ENCODE data around the gene ZNF407.
A peak's percentile ranks its signal among the peaks of the same experiment; 100 is the strongest.

ZNF407 gene

DNA sequence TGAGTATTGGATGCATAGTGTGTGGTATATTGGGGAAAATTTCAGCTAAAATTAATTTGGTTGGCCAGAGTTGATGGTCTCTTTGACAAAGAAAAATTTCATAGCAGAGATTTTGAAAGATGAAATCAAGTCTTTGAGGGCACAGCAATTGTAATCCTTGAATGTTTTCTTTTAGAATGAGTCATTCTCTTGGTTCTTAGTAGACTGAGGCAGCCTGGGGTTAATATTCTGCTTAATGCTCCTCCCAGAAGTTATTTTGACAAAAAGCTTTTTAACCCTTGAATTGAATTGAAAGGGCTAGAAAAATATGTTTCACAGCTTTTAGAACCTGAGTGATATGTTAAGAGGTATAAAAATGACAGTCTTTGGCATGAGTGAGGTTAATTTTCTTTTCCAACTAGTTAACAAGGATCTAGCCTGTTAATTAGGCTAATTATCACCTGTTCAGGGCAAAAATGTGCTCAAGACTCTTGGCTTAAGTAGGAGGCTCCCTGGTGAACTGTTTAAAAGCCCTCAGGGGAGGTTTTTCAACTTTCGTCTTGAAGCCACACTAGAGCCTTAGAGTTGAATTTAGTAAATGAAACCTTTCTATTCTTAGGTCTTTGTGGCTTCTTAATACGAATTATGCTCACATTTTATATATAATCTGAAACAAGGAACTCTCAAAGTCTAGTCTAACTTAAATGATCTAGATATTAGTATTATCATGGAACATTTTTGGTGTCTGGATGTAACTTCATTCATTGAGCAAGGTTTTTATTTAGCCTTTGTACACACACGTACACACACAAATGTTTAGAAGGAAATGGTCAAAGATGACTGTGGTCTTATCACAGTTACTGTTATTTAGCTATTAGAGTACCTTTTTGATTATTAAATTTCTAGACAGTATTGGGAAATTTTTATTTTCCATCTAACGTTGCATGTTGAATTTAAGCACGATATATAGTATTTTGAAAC lies 272.5 kb downstream of the ZNF407 start:
- TF ChIP-seq GATA2 (IDR thresholded peaks at IDR 0.05; ENCODE audit: low read depth, low read length) (no peak), GATA3 (IDR thresholded peaks at IDR 0.05; ENCODE audit: low read depth, low read length) (no peak)

DNA sequence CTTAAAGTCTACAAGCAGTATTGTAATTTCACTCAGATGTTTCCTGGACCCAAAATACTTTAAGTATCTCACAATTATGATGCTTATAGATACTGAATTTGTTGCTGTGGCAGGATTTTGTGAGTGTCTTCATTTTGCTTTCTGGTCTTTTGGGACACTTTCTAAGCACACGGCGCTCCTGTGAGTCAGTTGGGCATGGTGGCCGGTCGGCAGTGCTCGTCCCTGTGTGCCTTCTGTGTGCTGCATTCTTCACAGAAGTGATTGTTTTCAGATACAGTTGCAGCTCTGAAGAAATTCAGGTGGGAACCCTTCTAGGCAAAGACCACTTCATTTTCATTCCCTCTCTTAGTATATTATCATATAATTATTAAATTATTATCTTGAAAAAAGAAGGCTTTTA lies 273.3 kb downstream of the ZNF407 start:
- TF ChIP-seq GATA2 (IDR thresholded peaks at IDR 0.05; ENCODE audit: low read depth, low read length) (no peak), GATA3 (IDR thresholded peaks at IDR 0.05; ENCODE audit: low read depth, low read length) (no peak)

DNA sequence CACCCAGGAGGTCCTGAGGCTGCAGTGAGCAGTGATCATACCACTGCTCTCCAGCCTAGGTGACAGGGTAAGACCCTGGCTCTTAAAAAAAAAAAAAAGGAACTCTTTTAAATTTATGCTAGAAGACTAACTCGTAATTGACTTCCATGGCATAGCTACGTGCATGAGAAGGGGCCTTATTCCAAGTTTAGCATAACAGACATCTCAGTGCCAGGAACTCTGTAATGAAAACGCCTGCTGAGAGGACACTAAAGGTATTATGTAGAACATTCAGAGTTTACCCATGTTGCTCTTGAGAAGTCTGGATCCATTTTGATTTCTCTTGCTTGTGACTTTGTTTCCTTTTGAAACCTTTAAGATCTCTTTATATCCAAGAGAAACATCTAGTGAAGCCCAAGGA lies 276.0 kb downstream of the ZNF407 start:
- no peak for TF ChIP-seq GATA2 (IDR thresholded peaks at IDR 0.05; ENCODE audit: low read depth, low read length)
- TF ChIP-seq GATA3 (IDR thresholded peaks at IDR 0.05; ENCODE audit: low read depth, low read length), result no peak

DNA sequence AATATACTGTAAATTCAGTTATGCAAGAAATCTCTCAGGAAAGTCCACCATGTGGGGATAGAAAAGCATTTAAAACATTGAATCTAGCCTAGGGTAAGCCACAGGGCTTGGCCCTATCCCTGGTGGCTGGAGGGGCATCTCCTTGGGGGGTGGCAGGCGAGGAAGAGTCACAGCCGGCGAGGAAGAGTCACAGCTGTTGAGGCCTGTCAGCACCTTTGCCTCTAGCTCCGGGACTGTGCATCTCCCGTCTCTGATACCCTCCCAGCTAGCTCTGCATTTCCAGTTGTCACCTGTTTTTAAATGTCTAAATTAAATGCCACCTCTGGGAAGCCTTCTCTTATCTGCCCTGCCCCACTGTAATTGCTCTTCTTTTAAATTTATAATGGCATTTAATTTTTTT lies 276.7 kb downstream of the ZNF407 start:
- TF ChIP-seq GATA2 (IDR thresholded peaks at IDR 0.05; ENCODE audit: low read depth, low read length), result no peak
- TF ChIP-seq GATA3 (IDR thresholded peaks at IDR 0.05; ENCODE audit: low read depth, low read length), result no peak

DNA sequence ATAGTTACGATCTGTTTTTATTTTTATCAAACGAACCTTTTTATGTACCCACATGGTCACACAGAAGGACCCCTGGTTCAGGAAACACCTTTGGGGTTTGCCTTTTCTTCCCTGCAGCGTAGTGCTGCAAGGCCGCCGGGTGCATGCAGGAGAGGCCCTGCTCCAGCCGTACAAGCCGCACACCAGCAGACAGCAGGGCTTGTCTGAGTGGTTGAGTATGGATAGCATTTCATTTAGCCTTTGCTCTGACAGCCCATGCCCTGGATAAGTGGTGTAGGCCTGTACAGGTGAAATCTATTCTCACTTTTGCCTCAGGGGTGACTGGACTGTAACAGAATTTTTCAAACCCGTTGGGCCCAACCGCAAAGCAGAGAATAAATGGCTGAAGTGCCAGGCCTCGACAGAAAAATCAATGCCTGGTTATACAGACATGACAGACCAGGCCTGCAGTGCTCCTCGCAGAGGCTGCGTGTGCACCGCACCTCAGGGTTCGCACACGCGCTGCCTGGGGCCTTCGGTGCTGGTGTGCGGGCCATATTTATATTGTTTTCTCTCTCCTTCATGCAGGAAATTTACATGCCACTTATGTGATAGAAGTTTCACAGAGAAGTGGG lies 279.1 kb downstream of the ZNF407 start:
- no peak for TF ChIP-seq GATA2 (IDR thresholded peaks at IDR 0.05; ENCODE audit: low read depth, low read length)
- no peak for TF ChIP-seq GATA3 (IDR thresholded peaks at IDR 0.05; ENCODE audit: low read depth, low read length)

DNA sequence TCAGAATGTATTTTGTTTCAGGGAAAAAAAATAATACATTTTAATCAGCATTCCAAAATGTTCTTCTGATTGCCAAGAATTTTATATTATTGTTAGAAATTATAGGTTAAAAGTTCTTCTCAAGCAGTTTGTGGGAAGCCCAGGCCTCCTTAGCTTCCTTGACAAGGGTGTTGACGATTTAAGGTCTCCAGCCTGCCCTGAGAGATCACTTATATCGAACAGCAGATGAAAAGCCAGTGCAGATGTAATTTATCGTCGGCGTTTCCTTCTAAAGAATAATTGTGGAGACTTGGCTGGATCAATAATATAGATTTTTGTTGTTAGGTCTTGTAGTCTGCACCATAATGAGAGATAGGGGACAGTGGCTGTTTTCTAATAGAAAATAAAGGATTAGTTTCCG lies 280.6 kb downstream of the ZNF407 start:
- TF ChIP-seq GATA2 (IDR thresholded peaks at IDR 0.05; ENCODE audit: low read depth, low read length), result no peak
- TF ChIP-seq GATA3 (IDR thresholded peaks at IDR 0.05; ENCODE audit: low read depth, low read length), result no peak

DNA sequence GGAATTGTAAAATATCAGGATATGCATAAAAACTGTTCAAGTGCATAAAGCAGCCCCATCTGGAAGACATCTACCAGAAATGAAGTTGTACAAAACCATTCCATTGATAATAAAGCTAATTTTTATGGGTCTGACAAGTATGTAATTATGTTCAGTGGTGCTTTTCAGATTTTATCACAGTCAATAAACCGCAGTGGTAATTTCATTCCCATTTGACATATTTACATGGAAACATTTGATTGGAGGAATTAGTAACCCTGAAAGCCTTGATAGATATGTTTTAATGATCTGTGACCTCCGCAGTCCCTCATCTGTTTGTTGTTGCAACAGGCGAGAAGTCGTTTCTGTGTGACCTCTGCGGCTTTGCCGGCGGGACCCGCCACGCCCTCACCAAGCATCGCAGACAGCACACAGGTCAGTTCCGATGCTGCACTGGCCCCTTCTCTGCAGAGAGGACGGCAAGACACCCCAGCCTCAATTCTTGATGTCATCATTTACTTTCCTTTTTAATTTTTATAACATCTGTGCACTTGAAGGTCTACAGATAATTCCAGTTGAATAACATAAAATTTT lies 283.1 kb downstream of the ZNF407 start:
- TF ChIP-seq GATA3 (IDR thresholded peaks at IDR 0.05; ENCODE audit: low read depth, low read length) (peak; percentile 44; the same call in 1 of the 2 replicates), GATA2 (IDR thresholded peaks at IDR 0.05; ENCODE audit: low read depth, low read length) (peak; percentile 20; the same call in 1 of the 2 replicates)

DNA sequence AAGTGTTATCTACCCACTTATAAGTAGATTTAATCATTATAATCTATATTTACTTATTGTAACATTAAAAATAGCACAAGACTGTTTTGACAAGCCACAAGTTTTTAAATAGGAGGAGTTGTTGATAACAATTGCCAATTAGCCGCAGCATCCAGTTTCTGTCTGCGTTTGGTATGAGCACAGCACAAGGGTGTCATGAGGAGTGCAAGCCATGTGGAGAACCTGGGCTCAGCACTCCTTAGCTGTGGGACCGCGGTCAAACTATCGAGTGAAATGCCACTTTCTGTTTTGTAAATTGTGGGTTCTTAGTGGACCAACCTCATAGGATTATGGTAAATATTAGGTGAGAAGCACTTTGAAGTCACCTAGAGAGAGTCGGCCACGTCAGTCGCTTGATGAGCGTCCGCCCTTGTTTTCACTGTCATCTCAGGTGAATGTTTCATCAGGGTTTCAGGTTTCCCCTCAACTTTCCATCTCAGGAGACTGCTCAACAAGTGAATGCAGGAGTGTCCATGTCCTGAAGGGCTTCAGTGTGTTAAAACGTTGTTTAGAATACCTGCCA lies 294.5 kb downstream of the ZNF407 start:
- no peak for TF ChIP-seq GATA3 (IDR thresholded peaks at IDR 0.05; ENCODE audit: low read depth, low read length)

DNA sequence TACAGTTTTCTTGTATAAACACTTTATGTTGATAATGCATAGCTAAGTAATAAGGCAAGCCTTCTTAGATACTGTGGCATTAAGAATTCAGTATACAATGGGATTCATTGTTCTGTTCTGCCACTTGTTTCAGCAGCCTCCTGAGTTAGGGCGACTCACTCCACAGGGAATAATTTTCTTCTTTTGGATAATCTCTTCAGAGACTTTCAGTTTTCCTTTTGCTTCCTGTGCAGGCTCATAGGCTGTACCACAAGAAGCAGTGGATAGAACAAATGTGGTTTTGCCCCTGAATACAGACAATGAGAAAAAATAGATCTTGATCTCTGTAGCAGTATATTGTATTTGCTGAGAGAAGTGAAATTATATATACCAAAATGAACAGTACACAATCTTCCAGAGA lies 298.0 kb downstream of the ZNF407 start:
- TF ChIP-seq GATA2 (IDR thresholded peaks at IDR 0.05; ENCODE audit: low read depth, low read length) (no peak), GATA3 (IDR thresholded peaks at IDR 0.05; ENCODE audit: low read depth, low read length) (no peak)

DNA sequence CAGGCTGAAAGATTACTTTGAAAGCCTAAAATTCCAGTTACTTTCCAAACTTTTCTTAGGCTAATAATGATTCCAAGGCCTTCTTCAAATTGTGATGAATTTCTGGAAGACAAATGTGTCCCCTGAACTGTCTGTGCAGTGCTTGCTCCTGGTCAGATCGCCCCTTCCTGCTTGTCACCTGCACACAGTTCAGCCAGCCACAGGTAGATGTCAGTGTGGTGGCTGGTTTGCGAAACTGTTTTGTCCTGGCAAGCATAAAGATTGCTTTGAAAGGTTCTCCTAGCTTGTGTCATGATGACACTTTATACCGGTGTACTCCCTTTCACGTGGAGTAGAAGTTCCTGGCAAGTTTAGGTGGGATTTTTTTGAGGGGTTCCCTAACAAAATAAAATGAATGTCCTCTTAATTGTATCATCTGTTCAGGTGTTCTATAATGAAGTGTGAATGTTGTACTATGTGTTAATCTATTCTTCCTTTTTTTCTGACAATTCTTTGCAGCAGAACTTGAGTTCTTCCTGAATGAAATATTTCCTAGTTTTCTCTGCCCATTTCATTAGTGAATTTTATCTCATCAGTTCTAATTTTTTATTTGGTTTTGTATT lies 298.8 kb downstream of the ZNF407 start:
- TF ChIP-seq GATA2 (IDR thresholded peaks at IDR 0.05; ENCODE audit: low read depth, low read length) (no peak), GATA3 (IDR thresholded peaks at IDR 0.05; ENCODE audit: low read depth, low read length) (no peak)

DNA sequence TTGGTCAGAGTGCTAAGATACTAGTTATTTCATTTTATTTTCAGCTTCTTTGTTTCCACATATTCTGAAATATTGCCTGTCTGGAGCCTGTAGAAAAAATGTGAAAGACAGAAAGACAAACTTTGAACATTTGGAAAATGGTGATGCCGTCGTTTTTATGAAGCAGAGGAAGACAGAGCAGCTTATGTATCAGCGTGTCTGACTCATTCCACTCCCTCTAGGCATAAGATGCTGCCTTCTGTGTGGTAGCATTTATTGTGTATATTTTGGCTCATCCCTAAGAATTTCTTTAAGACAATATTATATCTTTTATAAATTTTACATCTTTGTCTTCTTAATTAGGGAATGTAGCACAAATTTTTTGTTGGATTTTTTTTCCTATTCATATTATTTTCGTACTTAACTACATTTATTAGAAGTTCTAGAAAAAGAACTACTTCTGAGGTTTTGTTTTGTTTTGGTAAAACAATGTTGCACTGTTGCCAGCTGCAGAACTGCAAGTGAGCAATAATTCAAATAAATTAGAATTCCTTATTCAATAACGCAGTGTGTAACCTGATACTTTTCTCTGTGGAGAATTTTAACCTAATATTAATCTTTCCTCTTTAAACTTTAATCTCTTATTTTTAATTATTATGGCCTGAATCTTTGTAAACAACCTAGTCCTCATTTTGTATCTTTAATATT lies 300.4 kb downstream of the ZNF407 start:
- TF ChIP-seq GATA3 (IDR thresholded peaks at IDR 0.05; ENCODE audit: low read depth, low read length) (no peak), GATA2 (IDR thresholded peaks at IDR 0.05; ENCODE audit: low read depth, low read length) (no peak)

DNA sequence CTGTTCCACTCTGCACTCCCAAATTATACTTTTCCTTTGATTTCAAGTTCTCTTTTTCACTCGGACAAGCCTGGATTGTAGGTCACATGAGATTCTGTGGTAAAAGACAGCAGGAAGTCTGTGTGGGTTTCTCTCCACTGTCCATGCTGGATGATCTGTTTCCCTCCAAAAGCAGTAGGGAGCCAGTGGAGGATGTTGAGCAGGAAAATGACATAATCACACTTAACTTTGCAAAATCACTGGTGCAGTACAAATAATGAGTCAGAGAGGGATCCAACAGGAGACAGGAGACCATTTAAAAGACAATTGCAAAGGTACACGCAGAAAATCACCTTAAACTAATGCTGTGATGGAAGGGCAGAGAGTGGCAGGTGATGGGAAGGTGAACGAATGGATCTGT lies 301.3 kb downstream of the ZNF407 start:
- TF ChIP-seq GATA2 (IDR thresholded peaks at IDR 0.05; ENCODE audit: low read depth, low read length) (no peak), GATA3 (IDR thresholded peaks at IDR 0.05; ENCODE audit: low read depth, low read length) (no peak)

DNA sequence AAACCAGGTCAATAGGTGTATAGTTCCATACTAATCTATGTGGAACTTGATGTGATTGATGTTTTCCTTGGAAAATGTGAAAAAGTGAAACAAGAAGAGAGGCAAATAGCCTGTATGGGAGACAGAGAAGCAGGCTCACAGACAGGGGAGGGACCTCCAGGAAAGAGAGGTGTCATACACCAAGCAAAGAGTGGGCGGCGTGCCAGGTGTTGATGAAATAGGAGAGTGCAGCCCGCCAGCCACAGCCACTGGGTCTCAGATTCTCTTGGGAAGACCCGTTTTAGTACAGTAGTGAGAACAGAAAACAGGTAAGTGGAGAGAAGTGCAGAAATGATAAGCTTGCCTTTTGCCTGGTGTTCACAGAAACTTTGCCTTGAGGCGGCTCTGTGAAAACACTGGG lies 301.9 kb downstream of the ZNF407 start:
- TF ChIP-seq GATA2 (IDR thresholded peaks at IDR 0.05; ENCODE audit: low read depth, low read length) (no peak), GATA3 (IDR thresholded peaks at IDR 0.05; ENCODE audit: low read depth, low read length) (no peak)

Data from SH-SY5Y (cell line).